ENCODE data around the gene BMAL2.

The BMAL2 gene

DNA sequence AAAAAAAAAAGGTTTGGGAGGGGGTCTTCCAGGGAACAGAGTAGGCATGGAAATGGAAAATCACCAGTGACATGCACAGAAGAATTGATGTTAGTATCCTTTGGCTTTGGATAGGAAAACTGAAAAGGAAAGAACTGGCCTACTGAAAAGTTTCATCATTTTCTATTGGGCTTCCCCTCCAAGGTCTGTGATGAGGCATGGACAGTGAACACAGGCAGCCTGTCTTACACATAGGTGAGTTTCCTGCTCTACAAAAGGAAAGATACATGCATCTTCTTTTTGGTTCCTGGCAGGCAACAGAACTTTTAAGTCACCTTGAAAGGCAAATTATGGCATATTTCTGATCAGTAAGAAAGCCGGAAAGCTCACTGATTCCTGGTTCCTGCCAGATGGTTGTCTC is 5.8 kb downstream of the BMAL2 start:
- no peak overlapping the region for H3K14ac ChIP-seq (ENCODE audit: low read length)
- no peaks in the 10 kb centered on the region for H3K79me2 ChIP-seq (ENCODE audit: control insufficient read depth, insufficient read depth, low read length, poor library complexity)
- no peak overlapping the region for H3K4ac ChIP-seq (ENCODE audit: low read depth, low read length)
- no peak overlapping the region for H2BK5ac ChIP-seq (ENCODE audit: low read depth, low read length, poor library complexity)
- no peak overlapping the region for H4K8ac ChIP-seq (ENCODE audit: low read depth, low read length)
- H4K12ac ChIP-seq (ENCODE audit: low read depth, low read length): no peak overlapping the region
- no peak overlapping the region for H3K9ac ChIP-seq (ENCODE audit: low read length)
- peaks cover 3% of the 10 kb centered on the region for H3K27me3 ChIP-seq (ENCODE audit: insufficient read depth, low read length)
- no CpG with 5 or more reads among the region's 1 CpG for whole genome bisulfite sequencing (ENCODE audit: extremely low coverage, insufficient coverage, insufficient read length)
- no peak overlapping the region for H3K4me3 ChIP-seq (ENCODE audit: low read depth, low read length)
- no peak overlapping the region for H2BK120ac ChIP-seq (ENCODE audit: insufficient read depth, low read length, poor library complexity)
- H3K27ac ChIP-seq (ENCODE audit: low read depth, low read length): no peak overlapping the region
- H3K4me1 ChIP-seq (ENCODE audit: control insufficient read depth in 1 of 2, insufficient read depth in 2 of 2, low read length in 2 of 2): peaks cover 0 to 1% of the 10 kb centered on the region in 2 experiments
- no peak overlapping the region for H3K23ac ChIP-seq (ENCODE audit: low read length)
- no peak overlapping the region for H3K18ac ChIP-seq (ENCODE audit: low read length)
- no peaks in the 10 kb centered on the region for H3K36me3 ChIP-seq (ENCODE audit: control insufficient read depth in 1 of 2, insufficient read depth in 2 of 2, low read length in 2 of 2)
- H2BK12ac ChIP-seq (ENCODE audit: low read length): no peak overlapping the region
- H4K91ac ChIP-seq (ENCODE audit: low read depth, low read length): no peak overlapping the region
- no peaks in the 10 kb centered on the region for H3K9me3 ChIP-seq (ENCODE audit: insufficient read depth, low read depth, low read length)
- H3K4me2 ChIP-seq (ENCODE audit: low read length): no peak overlapping the region
- no peak overlapping the region for H2AK5ac ChIP-seq (ENCODE audit: low read length)
- DNase-seq: no peak
- H2AFZ ChIP-seq (ENCODE audit: insufficient read depth, low read length, poor library complexity): no peak overlapping the region
- H3K79me1 ChIP-seq (ENCODE audit: low read length): no peaks in the 10 kb centered on the region

GRCh38 chr12:27340971-27341370 is 8.3 kb downstream of the BMAL2 start:
- Histone ChIP-seq H4K8ac (ENCODE audit: low read depth, low read length) (no peak overlapping the region), H3K4me2 (ENCODE audit: low read length) (no peak overlapping the region), H2BK5ac (ENCODE audit: low read depth, low read length, poor library complexity) (no peak overlapping the region), H3K4me3 (ENCODE audit: low read depth, low read length) (no peak overlapping the region), H2BK120ac (ENCODE audit: insufficient read depth, low read length, poor library complexity) (no peak overlapping the region), H3K18ac (ENCODE audit: low read length) (no peak overlapping the region), H3K9ac (ENCODE audit: low read length) (no peak overlapping the region), H3K27me3 (ENCODE audit: insufficient read depth, low read length) (no peaks in the 10 kb centered on the region), H2AFZ (ENCODE audit: insufficient read depth, low read length, poor library complexity) (no peak overlapping the region), H3K4me1 (ENCODE audit: control insufficient read depth in 1 of 2, insufficient read depth in 2 of 2, low read length in 2 of 2) (peaks cover 0 to 3% of the 10 kb centered on the region in 2 experiments), H4K91ac (ENCODE audit: low read depth, low read length) (no peak overlapping the region), H2AK5ac (ENCODE audit: low read length) (no peak overlapping the region), H3K14ac (ENCODE audit: low read length) (no peak overlapping the region), H3K36me3 (ENCODE audit: control insufficient read depth in 1 of 2, insufficient read depth in 2 of 2, low read length in 2 of 2) (no peaks in the 10 kb centered on the region), H3K23ac (ENCODE audit: low read length) (no peak overlapping the region), H3K79me1 (ENCODE audit: low read length) (no peaks in the 10 kb centered on the region), H4K12ac (ENCODE audit: low read depth, low read length) (no peak overlapping the region), H2BK12ac (ENCODE audit: low read length) (no peak overlapping the region), H3K9me3 (ENCODE audit: insufficient read depth, low read depth, low read length) (no peaks in the 10 kb centered on the region), H3K4ac (ENCODE audit: low read depth, low read length) (no peak overlapping the region), H3K27ac (ENCODE audit: low read depth, low read length) (no peak overlapping the region), H3K79me2 (ENCODE audit: control insufficient read depth, insufficient read depth, low read length, poor library complexity) (no peaks in the 10 kb centered on the region)
- no peak for DNase-seq
- no CpG with 5 or more reads among the region's 3 CpGs for WGBS (ENCODE audit: extremely low coverage, insufficient coverage, insufficient read length)

- H3K4me3 ChIP-seq (ENCODE audit: low read depth, low read length): no peak overlapping the region
These were observed 9.9 kb downstream of the BMAL2 start for GRCh38 chr12:27342536-27342935.

DNA sequence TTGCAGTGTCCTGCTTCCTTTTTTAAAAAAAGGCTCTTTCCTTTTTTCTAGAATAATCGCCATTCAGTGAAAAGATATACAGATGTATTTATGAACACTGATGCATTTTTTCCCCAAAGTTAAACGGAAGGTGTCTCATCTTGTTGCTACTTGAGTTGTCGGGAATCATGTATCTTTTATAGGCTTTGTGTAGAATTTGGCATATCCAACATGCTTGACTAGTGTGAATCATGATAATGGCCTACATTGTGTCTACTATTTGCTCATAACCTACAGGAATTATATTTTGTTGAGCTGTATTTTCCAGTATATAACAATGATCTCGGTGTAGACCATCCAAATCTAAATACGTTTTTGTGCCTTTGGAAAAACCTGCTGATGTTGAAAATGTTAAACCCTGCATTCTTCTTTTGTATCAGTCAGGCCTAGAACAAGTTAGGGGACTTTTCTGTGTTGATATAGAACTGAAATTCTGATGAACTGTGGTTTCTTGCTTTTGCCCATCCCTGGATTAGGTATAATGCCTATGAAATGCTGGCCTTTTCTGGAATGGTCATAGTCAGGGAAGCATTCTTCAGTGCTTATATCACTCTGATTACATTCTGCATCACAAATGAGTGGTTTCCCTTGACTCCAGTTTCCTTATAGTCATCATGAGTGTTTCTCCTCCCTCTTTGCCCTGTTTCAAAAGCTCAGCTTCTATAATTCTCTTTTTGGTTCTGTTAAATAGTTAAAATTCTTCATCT is 10.8 kb downstream of the BMAL2 start:
- no peak overlapping the region for H2AFZ ChIP-seq (ENCODE audit: insufficient read depth, low read length, poor library complexity)
- no peak overlapping the region for H4K91ac ChIP-seq (ENCODE audit: low read depth, low read length)
- no peak overlapping the region for H2BK120ac ChIP-seq (ENCODE audit: insufficient read depth, low read length, poor library complexity)
- no peak overlapping the region for H3K4ac ChIP-seq (ENCODE audit: low read depth, low read length)
- DNase-seq: peak; percentile 34 to 75
- H3K23ac ChIP-seq (ENCODE audit: low read length): no peak overlapping the region
- H3K9me3 ChIP-seq (ENCODE audit: insufficient read depth, low read depth, low read length): no peaks in the 10 kb centered on the region
- no peak overlapping the region for H3K27ac ChIP-seq (ENCODE audit: low read depth, low read length)
- no peak overlapping the region for H2BK5ac ChIP-seq (ENCODE audit: low read depth, low read length, poor library complexity)
- H3K79me1 ChIP-seq (ENCODE audit: low read length): no peaks in the 10 kb centered on the region
- WGBS (ENCODE audit: extremely low coverage, insufficient coverage, insufficient read length): no CpG with 5 or more reads among the region's 5 CpGs
- H3K27me3 ChIP-seq (ENCODE audit: insufficient read depth, low read length): no peaks in the 10 kb centered on the region
- no peak overlapping the region for H3K18ac ChIP-seq (ENCODE audit: low read length)
- H4K12ac ChIP-seq (ENCODE audit: low read depth, low read length): no peak overlapping the region
- no peak overlapping the region for H2BK12ac ChIP-seq (ENCODE audit: low read length)
- peaks cover 0 to 3% of the 10 kb centered on the region in 2 experiments for H3K4me1 ChIP-seq (ENCODE audit: control insufficient read depth in 1 of 2, insufficient read depth in 2 of 2, low read length in 2 of 2)
- H3K36me3 ChIP-seq (ENCODE audit: control insufficient read depth in 1 of 2, insufficient read depth in 2 of 2, low read length in 2 of 2): no peaks in the 10 kb centered on the region
- H3K4me2 ChIP-seq (ENCODE audit: low read length): no peak overlapping the region
- H3K4me3 ChIP-seq (ENCODE audit: low read depth, low read length): no peak overlapping the region
- H3K9ac ChIP-seq (ENCODE audit: low read length): no peak overlapping the region
- H3K14ac ChIP-seq (ENCODE audit: low read length): no peak overlapping the region
- H2AK5ac ChIP-seq (ENCODE audit: low read length): no peak overlapping the region
- no peaks in the 10 kb centered on the region for H3K79me2 ChIP-seq (ENCODE audit: control insufficient read depth, insufficient read depth, low read length, poor library complexity)
- H4K8ac ChIP-seq (ENCODE audit: low read depth, low read length): no peak overlapping the region

More at GRCh38 chr12:27342536-27342935, 9.9 kb downstream of the BMAL2 start:
- no peak overlapping the region for H2AK5ac ChIP-seq (ENCODE audit: low read length)
- DNase-seq: no peak
- no peak overlapping the region for H3K9ac ChIP-seq (ENCODE audit: low read length)
- H3K36me3 ChIP-seq (ENCODE audit: control insufficient read depth in 1 of 2, insufficient read depth in 2 of 2, low read length in 2 of 2): no peaks in the 10 kb centered on the region
- no peak overlapping the region for H2BK12ac ChIP-seq (ENCODE audit: low read length)
- H3K9me3 ChIP-seq (ENCODE audit: insufficient read depth, low read depth, low read length): no peaks in the 10 kb centered on the region
- H3K23ac ChIP-seq (ENCODE audit: low read length): no peak overlapping the region
- H3K4me2 ChIP-seq (ENCODE audit: low read length): no peak overlapping the region
- H4K8ac ChIP-seq (ENCODE audit: low read depth, low read length): no peak overlapping the region
- no peak overlapping the region for H3K27ac ChIP-seq (ENCODE audit: low read depth, low read length)
- no peak overlapping the region for H2BK120ac ChIP-seq (ENCODE audit: insufficient read depth, low read length, poor library complexity)
- no peaks in the 10 kb centered on the region for H3K27me3 ChIP-seq (ENCODE audit: insufficient read depth, low read length)
- no peak overlapping the region for H4K91ac ChIP-seq (ENCODE audit: low read depth, low read length)
- no peaks in the 10 kb centered on the region for H3K79me1 ChIP-seq (ENCODE audit: low read length)
- H3K79me2 ChIP-seq (ENCODE audit: control insufficient read depth, insufficient read depth, low read length, poor library complexity): no peaks in the 10 kb centered on the region
- no peak overlapping the region for H4K12ac ChIP-seq (ENCODE audit: low read depth, low read length)
- no peak overlapping the region for H3K4ac ChIP-seq (ENCODE audit: low read depth, low read length)
- H3K18ac ChIP-seq (ENCODE audit: low read length): no peak overlapping the region
- H2AFZ ChIP-seq (ENCODE audit: insufficient read depth, low read length, poor library complexity): no peak overlapping the region
- no peak overlapping the region for H3K14ac ChIP-seq (ENCODE audit: low read length)
- peaks cover 0 to 3% of the 10 kb centered on the region in 2 experiments for H3K4me1 ChIP-seq (ENCODE audit: control insufficient read depth in 1 of 2, insufficient read depth in 2 of 2, low read length in 2 of 2)
- no peak overlapping the region for H2BK5ac ChIP-seq (ENCODE audit: low read depth, low read length, poor library complexity)
- WGBS (ENCODE audit: extremely low coverage, insufficient coverage, insufficient read length): no CpG with 5 or more reads among the region's 2 CpGs

Data from trophoblast cell (in vitro differentiated cells and primary cell).